C4-2B (cell line): Measurements from ENCODE around the gene TBPL1.

ENCODE experiments used
- ZFX ChIP-seq: fragments of 450-650 bp; IDR thresholded peaks from 2 replicates; pipeline ENCODE4 v1.6.1; 2017
- TF ChIP-seq, protein P1 (sequence below): fragments of 450-650 bp; conservative IDR thresholded peaks from 2 replicates; pipeline ENCODE4 v1.5.1; 2017; ENCODE audit warnings: mild to moderate bottlenecking

DNA sequence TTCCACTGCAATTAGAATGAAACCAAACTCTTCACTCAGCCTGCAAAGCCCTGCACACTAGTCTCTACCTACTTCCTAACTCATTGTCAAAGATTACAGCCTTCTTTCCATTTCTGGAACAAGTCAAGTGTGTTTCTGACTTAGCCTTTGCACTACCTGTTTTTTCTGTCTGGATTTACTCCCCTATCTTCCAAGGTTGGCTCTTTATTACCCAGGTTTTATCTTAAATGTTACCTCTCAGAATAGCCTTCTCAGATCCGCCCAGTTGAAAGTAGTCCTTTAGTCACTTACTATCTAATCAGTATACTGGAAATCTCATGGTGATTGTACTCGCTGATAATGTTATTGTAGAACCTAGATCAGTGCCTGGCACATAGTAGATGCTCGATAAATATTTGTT, 42.7 kb downstream of the TBPL1 start:
- TF ChIP-seq, protein P1, sequence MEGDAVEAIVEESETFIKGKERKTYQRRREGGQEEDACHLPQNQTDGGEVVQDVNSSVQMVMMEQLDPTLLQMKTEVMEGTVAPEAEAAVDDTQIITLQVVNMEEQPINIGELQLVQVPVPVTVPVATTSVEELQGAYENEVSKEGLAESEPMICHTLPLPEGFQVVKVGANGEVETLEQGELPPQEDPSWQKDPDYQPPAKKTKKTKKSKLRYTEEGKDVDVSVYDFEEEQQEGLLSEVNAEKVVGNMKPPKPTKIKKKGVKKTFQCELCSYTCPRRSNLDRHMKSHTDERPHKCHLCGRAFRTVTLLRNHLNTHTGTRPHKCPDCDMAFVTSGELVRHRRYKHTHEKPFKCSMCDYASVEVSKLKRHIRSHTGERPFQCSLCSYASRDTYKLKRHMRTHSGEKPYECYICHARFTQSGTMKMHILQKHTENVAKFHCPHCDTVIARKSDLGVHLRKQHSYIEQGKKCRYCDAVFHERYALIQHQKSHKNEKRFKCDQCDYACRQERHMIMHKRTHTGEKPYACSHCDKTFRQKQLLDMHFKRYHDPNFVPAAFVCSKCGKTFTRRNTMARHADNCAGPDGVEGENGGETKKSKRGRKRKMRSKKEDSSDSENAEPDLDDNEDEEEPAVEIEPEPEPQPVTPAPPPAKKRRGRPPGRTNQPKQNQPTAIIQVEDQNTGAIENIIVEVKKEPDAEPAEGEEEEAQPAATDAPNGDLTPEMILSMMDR, result no peak
- TF ChIP-seq ZFX, result no peak
